ENCODE measurements around the gene PASK.

PASK gene

DNA sequence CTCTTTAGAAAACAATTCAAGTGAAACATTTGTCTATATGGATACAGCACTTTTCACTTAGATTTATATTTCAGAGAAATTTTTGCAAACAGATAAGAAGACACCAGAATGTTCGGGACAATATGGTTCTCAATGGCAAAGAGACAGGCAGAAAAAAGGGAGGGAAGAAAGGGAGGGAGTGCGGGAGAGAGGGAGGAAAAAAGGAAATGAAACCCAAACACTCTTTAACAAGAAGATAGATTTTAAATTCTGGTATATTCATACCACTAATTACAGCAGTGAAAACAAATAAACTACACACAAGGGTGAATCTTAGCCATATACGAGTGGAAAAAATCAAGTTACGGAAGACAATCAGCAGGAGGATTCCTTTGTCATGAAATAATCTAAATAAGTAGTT is 3.0 kb downstream of the PASK start:
- no peak for DNase-seq (ENCODE audit: low spot score)

DNA sequence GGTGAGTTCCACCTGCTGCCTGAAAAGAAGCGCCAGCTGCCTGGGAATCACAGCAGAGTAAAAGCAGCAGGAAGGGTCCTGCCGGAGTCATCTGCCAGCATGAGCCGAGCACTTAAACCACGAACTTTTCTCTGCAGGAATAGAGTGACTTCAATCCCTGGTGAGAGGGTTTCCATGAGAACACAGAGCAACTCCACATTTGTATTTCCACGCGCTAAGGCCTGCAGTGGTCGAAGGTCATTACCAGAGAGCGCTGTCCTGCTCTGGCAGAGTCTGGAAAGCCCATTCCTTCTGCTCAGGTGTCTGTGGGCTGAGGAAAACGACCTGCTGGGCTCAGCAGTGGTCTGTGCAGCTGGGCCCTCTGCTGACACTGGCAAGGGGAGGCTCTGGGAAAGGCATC is 6.7 kb downstream of the PASK start:
- DNase-seq (ENCODE audit: low spot score): no peak

DNA sequence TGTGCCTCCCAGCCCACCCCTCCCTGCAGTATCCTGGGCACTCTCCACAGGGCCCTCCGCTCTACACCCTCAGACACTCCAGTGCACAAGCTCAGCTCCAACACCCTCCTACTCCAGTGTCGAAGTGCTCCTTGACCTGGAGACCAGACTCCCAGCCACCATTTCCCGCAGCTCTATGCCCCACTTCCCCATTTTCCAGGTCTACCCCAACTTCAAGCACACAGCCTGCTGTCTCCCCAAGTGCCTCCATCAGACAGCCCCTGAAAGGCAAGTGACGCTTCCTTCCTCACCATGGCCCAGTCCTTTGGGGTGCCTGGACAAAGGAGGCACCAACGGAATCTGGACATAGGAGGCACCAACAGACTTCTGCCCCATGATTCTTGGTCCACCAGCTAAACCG is 7.2 kb downstream of the PASK start:
- DNase-seq (ENCODE audit: low spot score): no peak

DNA sequence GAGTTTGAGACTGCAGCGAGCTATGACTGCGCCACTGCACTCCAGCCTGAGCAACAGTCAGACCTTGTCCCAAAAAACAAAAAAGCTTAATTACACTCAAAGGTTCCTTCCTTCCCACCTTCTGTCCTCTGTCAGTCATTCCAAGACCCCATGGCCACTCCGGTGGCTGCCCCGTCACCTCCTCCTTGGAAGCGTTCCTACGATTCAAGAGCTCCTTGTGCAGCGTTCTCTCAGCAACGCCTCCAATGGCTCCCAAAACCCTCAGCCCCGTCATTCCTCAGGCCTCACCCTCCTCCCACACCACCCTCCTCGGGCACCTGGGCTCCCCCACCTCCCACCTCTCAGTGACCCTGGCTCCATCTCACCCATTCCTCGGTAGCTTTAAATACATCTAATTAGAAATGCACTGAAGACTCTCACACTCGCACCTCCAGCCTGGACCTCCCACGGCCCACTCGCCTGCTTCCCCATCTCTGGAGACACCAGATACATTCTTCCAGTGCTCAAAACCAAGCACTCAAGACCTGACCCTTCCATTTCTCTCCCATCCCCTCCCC is 8.0 kb downstream of the PASK start:
- no peak for DNase-seq (ENCODE audit: low spot score)

DNA sequence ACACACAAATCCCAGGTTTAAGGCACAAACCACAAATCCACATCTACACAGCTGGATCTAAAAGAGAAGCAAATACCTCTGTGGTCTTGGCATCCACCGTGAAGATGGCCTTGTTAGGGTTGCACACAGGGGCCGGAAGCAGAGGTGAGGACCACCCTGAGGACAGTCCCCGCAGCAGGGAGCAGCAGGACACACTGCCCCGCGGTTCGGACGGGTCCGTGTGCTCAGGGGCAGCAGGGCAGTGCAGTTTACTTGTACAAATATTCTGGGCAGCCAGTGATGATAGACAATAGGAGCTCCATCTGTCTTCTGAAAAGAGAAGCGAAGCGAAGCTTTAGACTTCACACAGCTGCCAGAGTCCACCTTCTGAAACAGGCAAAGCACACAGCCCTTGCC is 8.8 kb downstream of the PASK start:
- no peak for DNase-seq (ENCODE audit: low spot score)

DNA sequence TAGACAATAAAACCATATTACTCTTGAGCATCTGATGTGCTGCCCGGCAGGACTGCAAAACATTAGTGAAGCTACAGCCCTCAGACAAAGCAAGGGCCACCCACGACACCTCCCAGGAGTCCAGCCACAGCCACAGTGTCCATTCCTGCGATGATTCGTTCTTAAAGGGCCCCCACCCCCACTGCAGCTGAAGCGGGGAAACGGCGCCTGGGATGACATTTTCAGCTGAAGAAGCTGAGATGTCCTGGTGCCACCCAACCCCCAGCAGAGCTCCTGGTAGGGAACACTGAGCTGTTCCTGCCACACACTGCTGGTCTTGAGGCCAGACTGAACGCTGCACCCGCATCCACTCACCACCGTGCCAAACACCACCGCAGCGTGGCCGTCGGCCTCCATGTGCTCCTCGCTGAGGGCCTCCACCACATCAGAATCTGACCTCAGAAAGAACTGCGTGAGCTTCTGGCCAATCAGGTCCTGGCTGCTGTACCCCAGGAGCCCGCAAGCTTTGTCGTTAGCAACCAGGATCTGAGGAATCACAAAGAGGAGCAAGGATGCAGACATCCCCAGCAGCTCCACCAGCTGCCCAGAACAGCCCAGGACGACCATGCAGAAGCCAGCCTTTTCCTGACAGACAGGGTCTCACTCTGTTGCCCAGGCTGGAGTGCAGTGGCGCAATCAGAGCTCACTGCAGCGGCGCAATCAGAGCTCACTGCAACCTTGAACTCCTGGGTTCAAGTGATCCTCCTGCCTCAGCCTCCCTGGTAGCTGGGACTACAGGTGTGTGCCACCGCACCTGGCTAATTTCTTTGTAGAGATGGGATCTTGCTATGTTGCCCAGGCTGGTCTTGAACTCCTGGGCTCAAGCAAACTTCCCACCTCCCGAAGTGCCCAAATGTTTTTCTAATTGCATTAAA is 9.5 kb downstream of the PASK start:
- DNase-seq (ENCODE audit: low spot score): no peak

DNA sequence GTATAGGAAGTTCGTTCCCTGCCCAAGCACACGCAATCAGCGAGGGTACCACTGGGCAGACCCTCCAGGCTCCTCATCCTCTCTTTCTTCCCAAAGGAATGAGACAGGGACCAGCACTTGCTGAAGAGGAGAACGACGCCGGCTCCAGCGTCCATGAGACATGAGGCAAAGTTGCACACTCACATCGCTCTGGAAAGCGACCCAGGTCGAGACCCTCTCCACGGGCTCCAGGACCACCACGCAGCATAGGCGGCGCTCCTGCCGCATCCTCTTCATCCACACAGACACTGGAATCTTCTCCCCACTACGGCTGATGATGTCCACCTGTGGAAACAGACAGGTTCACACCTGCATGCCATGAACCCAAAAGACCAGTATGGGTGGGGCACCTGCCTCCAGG is 10.8 kb downstream of the PASK start:
- DNase-seq (ENCODE audit: low spot score): no peak

DNA sequence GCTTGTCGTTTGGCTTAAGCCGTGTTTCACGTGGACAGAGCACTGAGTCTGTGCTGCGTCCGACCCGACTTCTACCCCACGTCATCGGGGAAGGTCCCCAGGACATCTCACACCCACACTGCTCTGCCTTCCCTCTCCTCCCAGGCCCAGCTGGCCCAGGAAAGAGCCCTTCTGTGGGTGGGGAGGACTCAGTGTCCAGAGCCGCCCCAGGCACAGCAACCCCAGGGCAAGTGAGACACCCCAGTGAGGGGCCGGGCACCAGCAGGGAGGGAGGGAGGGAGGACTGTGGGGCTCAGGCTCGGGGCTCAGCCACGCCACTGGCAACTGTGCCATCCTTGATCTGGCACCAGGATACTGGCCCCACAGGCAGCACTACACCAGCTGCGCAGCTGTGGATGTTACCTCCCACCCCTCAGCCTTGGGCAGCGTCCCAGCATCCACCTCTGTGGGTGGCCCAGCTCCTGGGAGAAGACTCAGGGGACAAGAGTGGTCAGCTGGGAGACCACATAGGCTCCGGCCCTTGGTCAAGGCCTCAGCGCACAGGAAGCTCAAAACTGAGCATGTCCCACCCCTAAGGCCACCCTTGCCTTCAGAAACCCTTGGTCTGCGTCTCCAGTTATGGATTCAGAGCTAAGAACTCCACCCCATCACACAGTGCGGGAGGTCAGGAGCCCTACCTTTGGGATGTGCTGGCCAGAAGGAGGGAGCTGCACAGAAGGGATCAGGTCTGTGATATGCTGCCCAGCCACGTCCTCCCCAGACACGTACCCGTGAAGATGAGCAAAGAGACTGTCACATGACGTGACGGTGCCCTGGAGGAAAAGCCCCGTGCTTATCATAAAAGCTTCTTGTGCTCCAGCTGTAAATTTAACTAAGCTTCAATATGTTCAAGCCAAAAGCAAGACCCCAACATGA is 11.7 kb downstream of the PASK start:
- no peak for DNase-seq (ENCODE audit: low spot score)

DNA sequence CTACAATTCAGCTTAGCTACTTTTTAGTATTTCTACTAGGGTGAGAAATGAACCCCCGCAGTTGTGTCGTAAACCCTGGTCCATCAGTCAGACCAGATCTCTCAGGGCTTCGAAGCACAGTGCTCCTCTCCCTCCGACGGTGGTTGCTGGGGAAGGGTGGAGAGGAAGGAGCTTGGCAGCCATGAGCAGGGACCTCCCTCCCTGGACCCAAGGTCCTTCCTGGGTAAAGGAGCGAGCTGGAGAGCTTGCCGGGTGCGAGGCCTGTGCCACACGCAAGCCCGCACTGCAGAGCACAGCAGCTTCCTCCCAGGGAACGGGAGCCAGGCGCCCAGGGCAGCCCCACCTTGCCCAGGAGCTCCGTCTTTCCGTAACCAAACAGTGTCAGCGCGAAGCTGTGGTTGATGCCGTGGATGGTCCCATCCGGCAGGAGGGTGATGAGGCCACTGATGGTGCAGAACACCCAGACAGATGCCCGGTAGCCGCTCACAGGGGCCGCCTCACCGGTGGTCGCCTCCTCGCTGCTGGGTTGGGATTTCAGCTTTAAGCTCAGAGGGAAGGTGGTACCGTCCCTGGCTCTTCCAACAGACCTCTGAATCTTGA is 12.5 kb downstream of the PASK start:
- DNase-seq (ENCODE audit: low spot score): no peak

DNA sequence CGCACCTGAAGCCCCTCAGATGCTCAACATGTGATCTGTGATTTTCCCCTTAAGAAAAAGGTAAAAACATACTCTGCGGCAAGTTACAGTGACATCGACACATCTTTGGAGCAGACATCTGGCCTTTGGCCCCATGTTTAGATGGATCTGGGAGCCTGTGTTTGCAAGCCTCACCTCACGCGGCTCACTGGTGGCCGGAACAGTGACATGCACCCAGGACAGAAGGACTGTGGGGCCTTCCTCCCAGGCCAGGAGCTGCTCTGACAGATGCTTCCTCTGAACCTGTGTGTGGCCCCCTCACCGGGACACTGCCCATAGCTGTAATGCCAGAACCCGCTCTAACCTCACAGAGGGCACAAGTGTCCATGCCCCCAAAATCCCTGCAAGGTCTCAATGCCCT is 13.1 kb downstream of the PASK start:
- DNase-seq (ENCODE audit: low spot score): no peak

DNA sequence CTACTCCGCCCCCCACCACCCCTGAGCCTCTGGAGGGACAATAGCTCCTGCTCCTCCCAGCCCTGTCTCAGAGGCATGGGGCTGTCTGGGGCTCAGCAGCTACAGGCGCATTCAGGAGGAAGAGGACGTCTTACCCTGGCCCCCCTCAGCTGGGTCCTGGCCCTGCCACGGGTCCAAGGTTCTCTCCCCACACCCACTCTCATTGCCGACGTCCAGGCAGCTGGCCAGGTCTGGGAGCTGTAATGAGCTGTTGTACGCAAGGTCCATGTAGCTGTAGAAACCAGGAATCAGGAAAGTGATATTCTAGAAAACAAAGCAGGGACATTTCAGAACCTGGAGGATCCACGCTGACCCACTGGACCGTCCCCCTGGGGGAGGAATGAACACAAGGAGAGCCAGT is 13.5 kb downstream of the PASK start:
- no peak for DNase-seq (ENCODE audit: low spot score)

DNA sequence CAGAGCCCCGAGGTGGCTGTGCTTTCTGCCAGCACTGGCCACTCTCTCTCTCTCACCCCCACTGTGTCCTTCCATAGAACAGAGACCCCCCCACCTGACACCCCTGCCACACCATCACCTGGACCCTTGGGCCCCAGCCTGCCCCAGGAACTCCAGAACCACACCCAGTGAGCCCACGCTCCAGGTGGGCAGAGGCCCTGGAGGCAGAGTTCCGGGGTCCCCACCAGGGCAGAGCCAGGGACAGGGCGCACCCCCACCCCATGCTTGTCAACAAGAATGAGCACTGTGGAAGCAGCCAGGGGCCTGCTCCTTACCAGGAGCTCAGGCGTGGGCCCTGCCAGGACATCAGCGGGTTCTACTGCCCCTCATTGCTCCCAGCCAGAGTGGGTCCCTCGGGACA is 14.6 kb downstream of the PASK start:
- DNase-seq (ENCODE audit: low spot score): no peak

DNA sequence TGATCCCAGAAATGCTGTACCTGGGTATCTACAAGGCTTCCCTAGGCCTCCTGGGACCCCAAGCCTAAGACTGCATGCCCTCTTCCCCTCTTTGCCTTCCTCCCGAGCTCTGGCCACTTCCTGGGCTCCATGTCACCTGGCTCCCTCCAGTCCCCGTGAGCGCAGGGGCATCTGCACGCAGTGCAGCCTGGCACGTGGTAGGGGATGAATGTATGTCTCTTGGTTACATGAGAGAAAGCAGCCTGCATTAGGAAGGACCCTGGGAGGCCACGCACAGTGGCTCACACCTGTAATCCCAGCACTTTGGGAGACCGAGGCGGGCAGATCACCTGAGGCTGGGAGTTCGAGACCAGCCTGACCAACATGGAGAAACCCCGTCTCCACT is 15.8 kb downstream of the PASK start:
- DNase-seq (ENCODE audit: low spot score): no peak

DNA sequence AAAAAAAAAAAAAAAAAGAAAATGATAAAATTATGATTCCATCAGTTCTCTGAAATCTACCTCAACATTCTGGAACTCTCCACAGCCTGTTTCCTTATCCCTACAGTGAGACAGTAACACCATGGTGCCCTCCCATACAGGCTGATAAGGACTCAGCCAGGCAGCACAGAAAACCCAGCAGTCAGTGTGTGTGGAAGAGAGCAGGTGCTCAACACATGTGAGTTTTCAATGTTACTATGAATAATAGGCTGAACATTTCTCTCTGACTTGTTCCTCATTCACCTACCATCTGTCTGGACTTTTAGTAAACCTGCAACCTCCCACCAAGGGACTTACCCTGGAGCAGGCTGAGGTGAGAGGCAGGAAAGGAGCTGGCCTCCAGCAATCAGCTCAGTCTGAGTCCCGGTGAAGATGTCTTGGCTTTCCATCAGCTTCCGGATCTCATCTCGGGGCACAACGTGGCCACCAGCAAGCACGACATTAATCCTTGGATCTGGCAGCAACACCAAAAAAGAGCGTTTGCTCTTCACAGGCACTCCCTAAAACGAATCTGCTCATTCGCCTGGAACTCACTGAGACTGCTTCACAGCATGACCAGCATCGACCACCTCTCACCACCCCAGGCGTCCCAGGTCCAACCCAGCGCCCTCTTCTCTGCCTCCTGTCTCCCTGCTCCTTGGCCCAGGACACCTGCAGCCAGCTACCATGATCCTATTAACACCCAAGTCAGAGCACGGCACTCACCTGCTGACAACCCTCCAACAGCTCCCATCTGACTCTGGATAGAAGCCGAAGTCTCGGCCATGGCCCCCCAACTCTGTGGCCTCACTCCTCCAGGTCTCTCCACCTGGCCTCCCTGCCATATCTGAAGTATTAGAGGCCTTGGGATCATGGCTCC is 16.5 kb downstream of the PASK start:
- no peak for DNase-seq (ENCODE audit: low spot score)

DNA sequence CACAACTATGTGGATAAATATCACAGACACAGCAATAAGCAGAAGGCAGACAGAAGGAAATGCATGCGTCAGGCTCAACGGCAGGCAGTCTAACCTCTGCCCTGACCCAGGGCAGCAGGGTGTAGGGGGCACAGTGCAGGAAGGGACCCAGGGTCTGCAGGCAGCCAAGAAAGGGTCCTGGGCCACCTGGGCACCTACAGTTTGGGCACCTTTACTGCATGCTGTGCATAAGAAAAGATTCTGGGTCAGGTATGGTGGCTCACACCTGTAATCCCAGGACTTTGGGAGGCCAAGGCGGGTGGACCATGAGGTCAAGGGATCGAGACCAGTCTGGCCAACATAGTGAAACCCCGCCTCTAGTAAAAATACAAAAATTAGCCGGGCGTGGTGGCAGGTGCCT is 17.7 kb downstream of the PASK start:
- no peak for DNase-seq (ENCODE audit: low spot score)

DNA sequence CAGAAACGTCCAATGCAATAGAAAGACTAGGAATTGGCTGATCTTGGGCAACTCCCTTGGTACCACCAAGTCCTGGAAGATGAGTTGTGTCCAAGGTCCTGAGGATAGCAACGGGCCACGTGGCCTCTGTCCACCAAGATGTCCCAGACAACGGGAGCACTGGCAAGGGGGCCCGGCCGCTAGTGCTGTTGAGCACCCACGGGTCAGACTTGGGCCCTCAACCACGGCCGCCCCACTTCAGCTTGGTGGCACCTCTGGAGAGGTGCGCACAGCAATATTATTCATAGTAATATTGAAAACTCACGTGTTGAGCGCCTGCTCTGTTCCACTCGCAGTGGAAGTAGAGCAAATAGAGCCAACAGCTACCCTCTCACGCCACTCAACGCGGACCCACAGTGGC is 19.0 kb downstream of the PASK start:
- no peak for DNase-seq (ENCODE audit: low spot score)

DNA sequence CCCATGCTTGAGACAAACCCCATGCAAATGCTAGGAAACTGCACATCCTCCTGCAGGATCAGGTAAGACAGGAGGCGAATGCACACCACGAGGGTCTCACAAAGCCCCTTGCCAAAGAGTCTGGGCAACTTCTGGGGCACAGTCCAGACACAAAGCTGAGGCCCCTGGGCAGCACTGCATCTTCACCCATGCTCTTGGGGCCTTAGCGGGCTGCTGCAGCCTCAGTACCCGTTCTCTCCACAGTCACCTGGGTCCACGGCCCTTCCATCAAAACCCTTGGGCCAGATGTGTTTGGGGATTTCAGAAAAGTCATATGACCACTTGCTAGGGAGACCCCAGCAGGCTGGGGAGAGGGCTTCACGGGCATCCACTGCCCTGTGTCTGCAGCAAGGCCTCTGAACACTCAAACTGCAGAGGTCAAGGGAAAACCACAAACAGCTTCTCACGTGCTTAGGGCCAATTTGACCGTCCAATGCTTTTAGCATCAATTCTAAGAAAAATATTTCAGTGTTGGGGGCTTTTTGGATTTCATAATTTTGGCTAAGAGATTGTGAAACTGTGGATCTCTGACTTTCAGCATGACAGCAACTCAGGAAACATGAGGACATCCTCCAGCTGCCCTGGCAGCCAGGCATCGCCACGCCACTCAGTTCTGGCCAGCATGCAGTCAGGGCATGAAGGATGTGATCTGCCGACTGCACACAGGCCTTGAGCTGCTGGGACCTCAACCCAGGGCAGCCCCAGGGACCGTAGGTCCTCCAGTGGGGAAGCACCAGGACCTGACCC is 20.0 kb downstream of the PASK start:
- no peak for DNase-seq (ENCODE audit: low spot score)

DNA sequence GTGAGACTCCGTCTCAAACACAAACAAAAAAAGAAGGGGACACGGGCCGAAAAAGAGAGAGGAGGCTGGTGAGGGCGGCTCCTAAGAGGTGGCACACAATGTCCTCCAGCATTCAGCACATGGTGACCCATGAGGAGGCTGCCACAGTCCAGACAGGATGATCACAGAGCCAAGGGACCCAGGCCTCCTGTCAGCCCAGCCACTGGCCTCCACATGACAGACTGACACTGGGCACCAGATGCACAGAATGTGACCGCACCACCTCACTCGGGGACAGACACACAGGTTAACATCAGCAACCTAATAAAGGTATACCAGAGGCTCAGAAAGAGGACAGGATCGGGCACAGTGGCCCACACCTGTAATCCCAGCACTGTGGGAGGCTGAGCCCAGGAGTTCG is 21.0 kb downstream of the PASK start:
- no peak for DNase-seq (ENCODE audit: low spot score)

DNA sequence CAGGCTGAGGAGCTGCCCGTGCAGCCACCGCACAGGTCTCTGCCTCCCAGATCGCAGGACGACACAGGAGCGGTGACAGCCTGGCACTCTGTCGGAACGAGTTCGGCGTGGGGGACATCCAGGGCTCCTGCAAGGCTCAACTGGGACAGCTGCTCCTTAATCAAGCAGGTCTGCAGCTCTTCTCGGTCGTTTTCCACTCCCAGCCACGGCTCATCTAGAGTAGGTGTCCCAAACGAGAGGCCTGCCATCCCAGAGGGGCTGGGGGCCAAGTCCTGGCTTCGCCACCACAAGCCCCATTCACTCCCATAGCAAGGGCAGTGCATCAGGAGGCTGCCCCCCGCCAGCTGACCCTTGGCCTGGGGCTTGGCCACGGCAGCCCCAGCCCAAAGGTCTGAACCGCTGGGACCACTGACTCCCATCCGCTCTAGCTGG is 22.5 kb downstream of the PASK start:
- no peak for DNase-seq (ENCODE audit: low spot score)

DNA sequence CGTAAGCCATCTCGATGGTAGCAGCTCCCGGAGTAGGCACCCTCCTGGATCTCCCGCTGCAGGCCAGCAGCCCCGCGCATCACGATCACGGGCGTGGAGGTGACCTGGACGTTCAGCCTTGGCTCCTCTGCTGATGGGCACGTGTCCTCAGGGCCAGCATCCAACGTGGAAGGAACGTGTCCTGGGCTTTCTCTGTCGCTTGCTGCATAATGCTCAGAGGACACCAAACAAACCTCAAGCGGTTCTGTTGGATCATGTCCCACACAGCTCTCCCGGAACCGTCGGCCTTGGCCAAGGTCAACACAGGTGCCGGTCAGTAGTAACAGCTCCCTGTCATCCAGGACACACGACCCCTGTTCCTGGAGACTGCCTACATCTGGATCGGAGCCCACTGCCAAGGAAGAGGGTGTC is 23.1 kb downstream of the PASK start:
- DNase-seq (ENCODE audit: low spot score): no peak

DNA sequence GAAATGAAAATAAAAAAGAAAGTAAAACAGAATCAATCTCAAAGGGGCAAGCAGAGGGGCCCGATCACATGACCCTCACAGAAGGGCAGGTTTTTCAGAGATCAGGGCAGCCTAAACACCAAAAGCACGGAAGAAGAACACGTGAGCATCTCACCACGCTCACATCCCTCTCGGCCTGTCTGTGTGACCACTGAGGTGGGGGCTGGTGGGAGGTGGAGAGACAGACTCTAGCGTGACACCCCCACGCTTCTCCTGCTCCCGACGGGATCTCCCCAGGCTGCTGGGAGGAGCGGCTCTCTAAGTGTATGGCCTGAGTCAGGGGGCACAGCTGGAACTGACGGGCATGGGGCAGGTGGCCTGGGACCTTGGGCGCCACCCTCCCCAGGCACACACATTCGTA is 23.6 kb downstream of the PASK start:
- no peak for DNase-seq (ENCODE audit: low spot score)
